Duodenal mucosa (tissue), 2 donors: ENCODE results near the gene ITGB2.

Experiments used
- H3K27ac ChIP-seq: one replicate; pipeline ENCODE4 v1.7.0; 2013; ENCODE audit warnings: low read depth, low read length
- H3K27me3 ChIP-seq, 2 donors: one replicate each; pipeline ENCODE4 v1.7.0; 2013; ENCODE audit warnings: low read length in 2 of 2, control low read depth in 1 of 2; ENCODE audit not compliant: insufficient read depth in 2 of 2, control insufficient read depth in 1 of 2
- H3K36me3 ChIP-seq, 2 donors: one replicate each; pipeline ENCODE4 v1.7.0; 2013; ENCODE audit warnings: low read length in 2 of 2, control low read depth in 1 of 2; ENCODE audit not compliant: insufficient read depth in 2 of 2, control insufficient read depth in 1 of 2
- H3K4me1 ChIP-seq, 2 donors: one replicate each; pipeline ENCODE4 v1.7.0; 2013; ENCODE audit warnings: low read length in 2 of 2, control low read depth in 1 of 2; ENCODE audit not compliant: insufficient read depth in 2 of 2, control insufficient read depth in 1 of 2
- H3K4me3 ChIP-seq, 2 donors: one replicate each; pipeline ENCODE4 v1.7.0; 2013; ENCODE audit warnings: low read length in 2 of 2, low read depth in 1 of 2
- H3K9ac ChIP-seq, 2 donors: one replicate each; pipeline ENCODE4 v1.7.0; 2013; ENCODE audit warnings: low read length in 2 of 2, low read depth in 1 of 2
- H3K9me3 ChIP-seq, 2 donors: one replicate each; pipeline ENCODE4 v1.7.0; 2013; ENCODE audit warnings: low read length in 2 of 2, control low read depth in 1 of 2; ENCODE audit not compliant: control insufficient read depth in 1 of 2

ITGB2 gene

GRCh38 chr21:44954281-44954771, 33.6 kb upstream of the ITGB2 start:
- no peak overlapping the region for H3K9ac ChIP-seq
- no peak overlapping the region for H3K4me3 ChIP-seq
- H3K27me3 ChIP-seq: no peaks in the 10 kb centered on the region
- no peaks in the 10 kb centered on the region for H3K9me3 ChIP-seq
- H3K27ac ChIP-seq: no peak overlapping the region
- peaks cover 0 to 38% of the 10 kb centered on the region in 2 donors for H3K36me3 ChIP-seq
- H3K4me1 ChIP-seq: peaks cover 4 to 12% of the 10 kb centered on the region in 2 donors

- Histone ChIP-seq H3K27ac (no peak overlapping the region), H3K4me1 (peaks cover 0 to 12% of the 10 kb centered on the region in 2 donors), H3K9me3 (no peaks in the 10 kb centered on the region), H3K27me3 (no peaks in the 10 kb centered on the region), H3K4me3 (no peak overlapping the region), H3K36me3 (peaks cover 0 to 35% of the 10 kb centered on the region in 2 donors), H3K9ac (no peak overlapping the region)
Observed at GRCh38 chr21:44953628-44954021, 32.9 kb upstream of the ITGB2 start.

GRCh38 chr21:44952929-44953627, 32.4 kb upstream of the ITGB2 start:
- no peak overlapping the region for H3K27ac ChIP-seq
- no peaks in the 10 kb centered on the region for H3K9me3 ChIP-seq
- no peaks in the 10 kb centered on the region for H3K27me3 ChIP-seq
- no peak overlapping the region for H3K4me3 ChIP-seq
- H3K36me3 ChIP-seq: peaks cover 0 to 31% of the 10 kb centered on the region in 2 donors
- no peak overlapping the region for H3K9ac ChIP-seq
- H3K4me1 ChIP-seq: peaks cover 0 to 9% of the 10 kb centered on the region in 2 donors

- peaks cover 0 to 28% of the 10 kb centered on the region in 2 donors for H3K36me3 ChIP-seq
- peaks cover 0 to 7% of the 10 kb centered on the region in 2 donors for H3K4me1 ChIP-seq
- no peak overlapping the region for H3K27ac ChIP-seq
- H3K9ac ChIP-seq: no peak overlapping the region
- H3K4me3 ChIP-seq: no peak overlapping the region
- no peaks in the 10 kb centered on the region for H3K9me3 ChIP-seq
- no peaks in the 10 kb centered on the region for H3K27me3 ChIP-seq
Observed at GRCh38 chr21:44952116-44952928, 31.6 kb upstream of the ITGB2 start.

GRCh38 chr21:44951186-44951915, 30.7 kb upstream of the ITGB2 start:
- peaks cover 0 to 23% of the 10 kb centered on the region in 2 donors for H3K36me3 ChIP-seq

GRCh38 chr21:44950351-44950750, 29.7 kb upstream of the ITGB2 start:
- no peaks in the 10 kb centered on the region for H3K27me3 ChIP-seq
- no peak overlapping the region for H3K4me3 ChIP-seq
- peaks cover 0 to 7% of the 10 kb centered on the region in 2 donors for H3K4me1 ChIP-seq
- no peaks in the 10 kb centered on the region for H3K9me3 ChIP-seq
- H3K9ac ChIP-seq: no peak overlapping the region
- peaks cover 0 to 24% of the 10 kb centered on the region in 2 donors for H3K36me3 ChIP-seq
- no peak overlapping the region for H3K27ac ChIP-seq

More at GRCh38 chr21:44951186-44951915, 30.7 kb upstream of the ITGB2 start:
- Histone ChIP-seq H3K9me3 (no peaks in the 10 kb centered on the region), H3K4me3 (no peak overlapping the region), H3K27ac (no peak overlapping the region), H3K4me1 (peaks cover 0 to 7% of the 10 kb centered on the region in 2 donors), H3K9ac (no peak overlapping the region), H3K27me3 (no peaks in the 10 kb centered on the region)

- H3K36me3 ChIP-seq: peaks cover 0 to 27% of the 10 kb centered on the region in 2 donors
- no peaks in the 10 kb centered on the region for H3K9me3 ChIP-seq
- peaks cover 0 to 7% of the 10 kb centered on the region in 2 donors for H3K4me1 ChIP-seq
- no peak overlapping the region for H3K27ac ChIP-seq
- no peaks in the 10 kb centered on the region for H3K27me3 ChIP-seq
- H3K4me3 ChIP-seq: no peak overlapping the region
- H3K9ac ChIP-seq: no peak overlapping the region
Observed at GRCh38 chr21:44949779-44950198, 29.1 kb upstream of the ITGB2 start.

- H3K36me3 ChIP-seq: peaks cover 4 to 32% of the 10 kb centered on the region in 2 donors
- H3K27me3 ChIP-seq: no peaks in the 10 kb centered on the region
- H3K9ac ChIP-seq: no peak overlapping the region
- peaks cover 0 to 7% of the 10 kb centered on the region in 2 donors for H3K4me1 ChIP-seq
- H3K4me3 ChIP-seq: no peak overlapping the region
- H3K27ac ChIP-seq: no peak overlapping the region
- H3K9me3 ChIP-seq: no peaks in the 10 kb centered on the region
Observed at GRCh38 chr21:44949161-44949778, 28.6 kb upstream of the ITGB2 start.

GRCh38 chr21:44948426-44949120, 27.9 kb upstream of the ITGB2 start:
- no peak overlapping the region for H3K27ac ChIP-seq
- H3K36me3 ChIP-seq: peaks cover 5 to 39% of the 10 kb centered on the region in 2 donors
- H3K9ac ChIP-seq: no peak overlapping the region
- no peaks in the 10 kb centered on the region for H3K27me3 ChIP-seq
- peaks cover 0 to 7% of the 10 kb centered on the region in 2 donors for H3K4me1 ChIP-seq
- H3K9me3 ChIP-seq: no peaks in the 10 kb centered on the region
- no peak overlapping the region for H3K4me3 ChIP-seq
